OCI-LY3 (cell line): ENCODE measurements around the gene LRRC38.

ENCODE experiments used
- CTCF ChIP-seq: fragments of 200-600, 300-600 bp; sonication (generic); IDR thresholded peaks from 2 replicates; pipeline ENCODE4 v1.5.1; 2014; ENCODE audit warnings: antibody characterized with exemption, low read length, low read depth
- EZH2phosphoT487 ChIP-seq: fragments of 200-600 bp; shearing (Covaris generic); IDR thresholded peaks from 2 replicates; pipeline ENCODE4 v1.6.1; 2018; ENCODE audit warnings: antibody characterized with exemption, mixed run types, low read depth

GRCh38 chr1:13512472-13512871, 1.3 kb downstream of the LRRC38 start:
- TF ChIP-seq CTCF (no peak), EZH2phosphoT487 (no peak)
